Umbilical cord (tissue), 2 donors: ENCODE data around the gene ZDHHC17. TPM values are rescaled to one million over a fixed set of nuclear protein-coding genes. Genes with fewer than 3 reads are reported as not detected.

Source experiments
- DNase-seq: peaks from one replicate; pipeline ENCODE4 v3.0.0-alpha.2; 2015; ENCODE audit warnings: low spot score
- total RNA-seq: library from RNA; depleted of rRNA; stranded (reverse); fragments of >200 nt; gene quantifications from one replicate; pipeline ENCODE4 v1.2.3, GENCODE V29; 2014; ENCODE audit warnings: low replicate concordance; ENCODE audit not compliant: insufficient read depth

ZDHHC17 gene
- total RNA-seq, 1 donor from 2014 or later, result 105 TPM

GRCh38 chr12:76820888-76821482 lies 57.1 kb downstream of the ZDHHC17 start:
- peak; percentile 32 for DNase-seq

DNA sequence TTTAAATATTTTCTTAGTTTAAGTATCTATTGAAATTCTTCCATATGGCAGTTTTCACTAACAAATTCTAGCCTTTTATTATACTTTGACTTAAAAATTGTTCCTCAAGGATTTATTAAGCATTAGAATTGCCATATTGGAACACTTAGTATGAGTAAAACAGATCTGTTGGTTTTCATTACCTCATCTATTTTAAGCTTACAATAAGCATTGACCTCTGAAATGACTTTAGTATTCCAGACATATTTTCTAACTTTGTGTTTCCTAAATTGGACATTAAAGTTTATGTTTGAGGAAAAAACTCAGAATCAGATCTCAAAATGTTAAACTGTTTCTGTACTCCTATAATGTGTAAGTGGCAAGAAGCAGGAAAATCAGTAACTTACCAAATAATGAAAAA lies 66.5 kb downstream of the ZDHHC17 start:
- peak; percentile 33 for DNase-seq

DNA sequence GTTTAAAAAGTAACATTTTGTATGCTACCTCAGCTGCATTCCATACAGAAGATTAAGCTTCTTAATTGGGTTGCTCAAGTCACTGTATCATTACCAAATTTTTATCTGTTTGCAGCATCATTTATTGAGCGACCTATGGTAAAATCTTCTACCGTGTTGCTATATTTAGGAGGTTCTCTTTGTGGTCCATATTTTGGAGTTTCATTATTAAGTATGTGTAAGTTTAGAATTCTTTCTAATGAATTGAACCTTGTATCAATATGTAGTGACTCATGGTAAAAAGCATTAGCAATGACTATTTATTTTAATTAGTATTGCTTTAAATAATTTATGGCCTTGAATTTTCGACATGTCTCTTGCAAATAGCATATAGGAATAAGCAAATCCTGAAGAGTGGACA lies 72.7 kb downstream of the ZDHHC17 start:
- DNase-seq, result no peak

- DNase-seq, result no peak
These were observed 83.3 kb downstream of the ZDHHC17 start for GRCh38 chr12:76847260-76847659.

GRCh38 chr12:76848132-76848531 lies 84.2 kb downstream of the ZDHHC17 start:
- no peak for DNase-seq

DNA sequence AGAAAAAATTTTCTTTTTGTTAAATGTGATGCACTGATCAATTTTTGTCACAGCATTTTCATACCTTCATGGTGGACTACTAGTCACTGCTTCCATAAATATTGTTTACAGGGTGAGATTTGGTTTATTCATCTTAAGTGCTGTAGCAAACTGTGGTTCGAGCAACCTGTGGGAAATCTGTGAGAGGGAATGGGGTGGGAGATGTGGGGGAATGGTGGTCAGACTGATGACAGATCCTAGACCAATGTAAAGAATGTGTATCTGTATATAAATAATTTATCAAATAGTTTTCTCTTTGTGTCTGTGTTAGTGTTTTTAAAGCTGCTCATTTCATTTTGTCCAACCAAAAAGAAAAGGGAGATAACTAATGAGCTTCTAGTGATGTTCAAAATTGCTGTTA lies 88.2 kb downstream of the ZDHHC17 start:
- no peak for DNase-seq

DNA sequence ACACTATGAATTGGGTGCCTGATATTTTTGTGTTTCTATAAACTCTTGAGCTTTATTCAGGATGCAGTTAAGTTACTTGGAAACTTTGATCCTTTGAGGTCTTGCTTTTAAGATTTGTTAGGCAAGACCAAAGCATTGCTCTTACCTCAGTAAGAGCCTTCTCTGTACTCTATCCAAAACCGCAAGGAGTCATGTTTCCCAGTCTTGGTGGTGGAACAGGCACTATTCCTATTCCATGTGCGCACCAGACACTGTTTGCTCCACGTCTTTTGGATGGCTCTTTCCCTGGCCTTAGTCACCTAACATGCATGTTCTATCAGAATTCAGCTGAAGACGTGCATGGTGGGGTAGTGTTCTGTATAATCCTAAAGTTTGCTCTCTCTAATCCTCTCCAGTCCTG lies 91.4 kb downstream of the ZDHHC17 start:
- DNase-seq, result no peak

- no peak for DNase-seq
These were observed 92.2 kb downstream of the ZDHHC17 start for GRCh38 chr12:76856018-76856644.

DNA sequence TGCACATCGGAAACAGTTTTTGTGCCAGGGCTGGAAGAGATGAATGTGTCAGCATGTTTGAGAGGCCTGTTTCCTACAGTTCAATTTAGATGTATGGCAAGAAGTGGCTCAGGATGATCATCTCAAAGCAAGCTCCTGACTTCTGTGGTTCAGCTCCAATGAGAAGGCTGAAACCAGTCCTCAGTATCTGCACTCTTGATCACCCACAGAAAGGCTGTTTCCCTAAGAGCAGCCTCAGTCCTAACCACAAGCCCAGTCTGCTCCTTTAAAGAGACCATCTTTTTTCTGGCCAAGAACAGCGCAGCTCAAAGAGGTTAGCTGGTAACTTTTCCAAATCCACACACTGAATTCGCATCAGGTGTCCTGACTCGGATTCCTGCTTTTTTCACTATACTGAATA lies 95.7 kb downstream of the ZDHHC17 start:
- DNase-seq, result no peak

DNA sequence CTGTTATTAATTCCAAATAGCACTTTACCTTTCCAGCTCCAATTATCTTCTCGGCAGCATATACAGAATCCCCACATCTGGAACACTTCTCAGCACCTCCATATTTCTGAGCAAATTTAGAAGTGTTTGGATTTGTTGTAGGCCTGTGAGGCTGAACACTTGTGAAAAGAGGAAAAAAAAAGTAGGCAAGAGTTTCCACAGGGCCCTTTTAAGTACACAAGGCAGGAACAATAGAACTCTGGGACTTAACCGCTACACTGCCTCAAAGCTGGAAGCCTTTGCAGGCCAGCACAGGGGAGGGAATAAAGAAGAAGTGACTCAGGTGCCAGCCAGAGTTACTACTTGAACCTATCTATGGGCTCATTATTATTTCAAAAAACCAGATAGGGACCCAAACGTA lies 96.3 kb downstream of the ZDHHC17 start:
- no peak for DNase-seq

DNA sequence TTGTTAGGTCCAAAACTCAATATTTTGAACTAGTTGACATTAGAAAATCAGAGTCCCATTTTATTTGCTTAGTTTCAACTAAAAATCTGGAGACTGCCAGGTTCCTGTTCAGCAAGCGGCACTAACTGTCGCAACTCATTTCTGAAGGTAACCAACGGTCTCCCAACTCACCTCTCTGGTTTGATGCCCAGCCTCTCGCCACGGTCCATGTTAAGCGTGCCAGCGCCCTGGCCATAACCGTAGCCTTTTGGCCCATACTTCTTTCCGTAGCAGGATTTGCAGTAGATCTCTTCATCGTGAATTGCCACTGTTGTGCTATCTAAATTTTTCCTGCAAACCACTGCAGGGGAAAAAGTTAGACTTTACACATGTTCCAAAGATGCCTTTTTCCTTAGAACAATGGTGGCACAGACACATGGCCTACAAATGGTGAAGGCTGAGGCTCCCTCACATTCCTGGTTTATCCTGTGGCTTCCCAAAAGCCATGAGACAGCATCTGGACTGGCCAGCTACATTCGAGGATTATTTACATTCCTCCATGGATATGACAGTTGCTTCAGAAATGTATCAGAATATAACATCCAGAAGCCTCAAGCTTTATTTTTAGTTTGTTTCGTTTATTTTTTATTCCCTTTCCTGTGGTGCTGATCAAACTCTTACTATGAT lies 99.2 kb downstream of the ZDHHC17 start:
- peak; percentile 93 for DNase-seq

DNA sequence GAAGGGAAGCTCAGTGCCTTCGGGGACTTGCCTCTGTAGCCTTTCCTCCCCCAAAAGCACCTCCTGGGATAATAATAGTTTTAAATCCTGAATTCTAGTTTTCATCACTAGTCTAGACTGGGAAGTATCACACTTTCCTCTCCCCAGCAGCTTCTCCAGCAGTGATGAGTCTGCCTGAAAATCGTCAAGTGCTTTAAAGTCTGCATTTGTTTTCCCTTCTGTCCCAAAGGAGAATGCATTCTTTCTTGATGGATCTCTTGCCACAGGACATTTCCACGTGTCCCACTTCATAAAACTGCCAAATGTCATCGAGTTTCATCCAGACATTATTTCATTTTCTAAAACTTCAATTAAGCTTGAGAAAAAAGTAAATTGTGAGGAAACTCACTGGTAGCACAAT lies 99.9 kb downstream of the ZDHHC17 start:
- peak; percentile 53 for DNase-seq

DNA sequence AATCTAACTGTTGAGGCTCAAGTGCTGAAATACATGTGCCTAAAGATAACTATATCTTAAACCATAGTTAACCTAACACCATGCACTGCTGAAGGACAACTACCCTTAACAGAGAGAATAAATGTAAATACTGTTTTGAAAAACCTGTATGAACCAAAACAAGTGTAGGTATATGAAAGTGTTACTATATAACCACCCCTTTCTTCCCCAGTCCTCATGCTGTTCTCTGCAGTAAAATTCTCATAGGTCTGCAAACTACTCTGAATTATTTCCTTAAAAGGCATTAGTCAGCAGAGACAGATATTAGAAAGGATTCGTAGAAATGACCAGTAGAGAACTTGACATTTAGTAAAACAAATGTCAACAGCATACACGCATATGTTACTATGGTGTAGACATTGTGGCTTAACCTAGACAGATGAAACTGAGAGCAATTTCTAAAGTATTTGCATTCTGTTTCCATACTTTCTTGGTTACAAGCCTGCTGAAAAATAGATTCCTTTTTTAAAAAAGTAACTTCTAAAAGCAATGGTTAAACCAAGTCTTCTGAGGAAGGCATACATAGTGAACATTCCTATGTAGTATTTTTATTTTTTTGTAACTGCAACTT lies 101.0 kb downstream of the ZDHHC17 start:
- DNase-seq, result peak; percentile 71

DNA sequence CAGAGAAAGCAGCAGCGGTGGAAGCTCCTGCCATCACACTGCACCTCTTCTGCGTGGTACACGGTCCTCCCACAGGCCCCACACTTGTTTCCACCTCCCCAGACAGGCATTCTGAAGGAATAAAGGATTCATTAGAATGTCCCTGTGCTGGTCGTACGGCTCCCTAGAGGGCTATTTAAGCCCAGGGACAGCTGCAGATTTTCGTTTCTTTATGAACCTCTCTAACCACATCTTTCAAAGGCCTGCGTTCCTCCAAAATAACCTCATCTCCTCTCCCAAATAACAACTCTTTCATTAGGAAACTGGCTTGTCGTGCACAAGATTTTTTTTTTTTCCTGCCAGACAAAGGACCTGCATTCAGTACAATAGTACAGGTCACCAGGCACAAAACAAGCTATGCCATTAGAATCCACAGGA lies 102.2 kb downstream of the ZDHHC17 start:
- DNase-seq, result no peak

GRCh38 chr12:76866726-76867125 lies 102.8 kb downstream of the ZDHHC17 start:
- peak; percentile 94 for DNase-seq

DNA sequence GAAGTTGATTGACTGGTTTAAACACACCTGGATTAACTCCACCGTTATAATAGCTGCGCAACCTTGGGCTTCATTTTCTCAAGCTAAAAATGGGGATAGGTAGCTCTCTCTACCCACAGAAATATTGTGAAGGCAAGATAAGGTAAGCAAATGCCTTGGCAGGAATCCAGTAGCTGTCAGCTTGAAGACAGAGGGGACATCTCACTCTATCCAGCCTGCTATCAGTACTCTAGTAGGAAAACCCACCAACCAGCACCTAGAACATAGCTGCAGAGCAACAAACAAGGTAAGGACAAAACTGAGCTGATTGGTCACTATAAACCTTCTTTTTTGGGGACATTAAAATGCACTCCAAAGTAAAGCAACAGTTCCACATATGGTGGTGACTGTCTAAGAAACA lies 107.2 kb downstream of the ZDHHC17 start:
- no peak for DNase-seq

DNA sequence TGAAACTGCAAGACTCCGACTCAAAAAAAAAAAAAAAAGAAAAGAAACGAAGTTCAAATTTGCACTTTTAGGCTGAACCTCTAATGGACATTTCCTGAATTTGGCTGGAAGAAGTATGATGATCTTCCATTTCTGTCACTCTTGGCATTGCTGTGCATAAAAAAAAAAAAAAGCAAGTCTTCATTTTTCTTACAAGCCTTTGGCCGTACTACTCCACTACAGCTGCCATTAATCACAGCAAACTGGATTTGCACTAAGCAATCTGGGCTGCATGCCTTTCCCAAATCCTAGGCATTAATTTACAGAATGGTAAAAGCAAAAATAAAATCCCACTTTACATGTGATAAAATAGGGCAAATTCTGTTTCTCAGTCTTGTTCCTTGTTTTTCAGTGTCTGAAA lies 107.8 kb downstream of the ZDHHC17 start:
- peak; percentile 95 for DNase-seq

- peak; percentile 42 for DNase-seq
These were observed 108.5 kb downstream of the ZDHHC17 start for GRCh38 chr12:76872415-76872814.

DNA sequence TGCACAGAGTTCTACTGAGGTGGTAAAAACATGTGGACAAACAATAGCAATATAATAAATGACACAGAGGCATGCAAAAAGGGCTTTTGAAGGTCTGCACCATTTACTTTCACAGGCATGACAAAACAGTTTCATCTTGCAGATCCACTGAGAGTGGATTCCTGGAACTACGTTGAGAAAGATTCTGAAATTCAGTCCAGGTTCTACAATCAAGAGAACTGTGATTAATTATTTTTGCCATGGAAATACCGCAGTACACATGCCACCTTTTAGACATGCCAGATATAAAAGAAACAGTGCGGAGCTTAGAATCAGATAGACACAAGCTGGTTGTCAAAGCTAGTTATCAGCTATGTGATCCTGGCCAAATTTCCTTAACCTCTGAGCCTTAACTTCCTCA lies 110.1 kb downstream of the ZDHHC17 start:
- DNase-seq, result no peak

GRCh38 chr12:76874491-76875190 lies 110.7 kb downstream of the ZDHHC17 start:
- DNase-seq, result no peak

DNA sequence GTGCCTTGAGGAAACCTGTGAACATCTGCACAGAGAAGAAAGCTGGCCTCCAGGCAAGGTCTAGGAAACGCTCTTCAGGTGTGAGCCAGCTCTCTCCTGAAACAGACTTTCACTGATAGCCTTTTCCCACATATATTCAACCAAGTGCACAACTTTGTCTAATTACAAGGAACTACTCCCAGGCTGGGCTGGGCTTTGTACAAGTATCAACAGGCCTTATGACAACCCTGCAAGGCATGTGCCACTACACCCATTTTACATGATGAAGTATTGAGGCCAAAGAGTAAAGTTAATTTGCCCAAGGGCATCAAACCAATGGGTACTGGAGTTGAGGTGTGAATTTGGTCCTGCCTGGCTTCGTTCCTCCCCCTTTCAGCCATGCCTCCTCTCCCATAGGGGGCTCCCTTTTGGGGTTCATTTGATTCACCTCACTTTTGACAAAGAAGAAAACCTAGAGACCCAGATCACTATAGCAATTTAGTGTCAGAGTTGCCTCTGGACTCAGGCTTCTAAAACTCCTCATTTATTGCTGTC lies 112.8 kb downstream of the ZDHHC17 start:
- DNase-seq, result no peak
